HepG2 (cell line): ENCODE measurements around the gene FBXW2. TPM values are rescaled to one million over a fixed set of nuclear protein-coding genes. Genes with fewer than 3 reads are reported as not detected.

Source experiments
- ARHGAP35 ChIP-seq: sonication (generic); formaldehyde crosslinking; IDR thresholded peaks from 2 replicates; pipeline ENCODE4 v1.9.0; 2022; ENCODE audit warnings: mild to moderate bottlenecking, inconsistent platforms, moderate library complexity, missing genetic modification reagents, borderline replicate concordance
- EP300 ChIP-seq, 3 experiments: sonication (generic) in 1 of 3; formaldehyde crosslinking in 1 of 3; IDR thresholded peaks; 2 replicates each; pipeline versions ENCODE4 v1.5.1 to v1.6.1; 2011 to 2020; ENCODE audit warnings: low read depth in 2 of 3, low read length in 2 of 3, borderline replicate concordance in 1 of 3, improper control_type of control experiment in 1 of 3, mild to moderate bottlenecking in 1 of 3, missing genetic modification reagents in 1 of 3, moderate library complexity in 1 of 3
- GATAD2A ChIP-seq: IDR thresholded peaks from 2 replicates; pipeline ENCODE4 v1.6.1; 2016
- IRX3 ChIP-seq: sonication (generic); formaldehyde crosslinking; IDR thresholded peaks from 2 replicates; pipeline ENCODE4 v1.8.1; 2023; ENCODE audit warnings: mild to moderate bottlenecking, low read depth, missing genetic modification reagents, borderline replicate concordance
- KDM1A ChIP-seq: IDR thresholded peaks from 2 replicates; pipeline ENCODE4 v1.6.1; 2016; ENCODE audit warnings: missing compliant biosample characterization
- PAWR ChIP-seq: sonication (generic); formaldehyde crosslinking; IDR thresholded peaks from 2 replicates; pipeline ENCODE4 v1.4.0; 2020; ENCODE audit warnings: missing genetic modification reagents, mild to moderate bottlenecking, borderline replicate concordance
- PAXIP1 ChIP-seq: sonication (generic); formaldehyde crosslinking; conservative IDR thresholded peaks from 2 replicates; pipeline ENCODE4 v1.4.0; 2020; ENCODE audit warnings: mild to moderate bottlenecking, missing genetic modification reagents, moderate library complexity
- PHF21A ChIP-seq: sonication (generic); formaldehyde crosslinking; IDR thresholded peaks from 2 replicates; pipeline ENCODE4 v1.5.0; 2020; ENCODE audit warnings: mild to moderate bottlenecking, missing genetic modification reagents
- PHF5A ChIP-seq: IDR thresholded peaks from one replicate; pipeline ENCODE4 v1.6.1; 2018; ENCODE audit warnings: low read depth, missing genetic modification reagents; ENCODE audit not compliant: unreplicated experiment
- RCOR2 ChIP-seq: IDR thresholded peaks from 2 replicates; pipeline ENCODE4 v1.6.1; 2016; ENCODE audit warnings: missing biosample characterization, missing genetic modification reagents
- TBX2 ChIP-seq: sonication (generic); formaldehyde crosslinking; IDR thresholded peaks from 2 replicates; pipeline ENCODE4 v1.5.0; 2020; ENCODE audit warnings: missing genetic modification reagents, mild to moderate bottlenecking, borderline replicate concordance
- U2AF2 ChIP-seq: fragments of 200-400 bp; formaldehyde crosslinking; IDR thresholded peaks from 2 replicates; pipeline ENCODE4 v1.6.1; 2017; ENCODE audit warnings: low read depth, mild to moderate bottlenecking, low read length
- ZMYM4 ChIP-seq: sonication (generic); formaldehyde crosslinking; IDR thresholded peaks from 2 replicates; pipeline ENCODE4 v1.8.1; 2023; ENCODE audit warnings: mild to moderate bottlenecking, missing genetic modification reagents
- ZNF563 ChIP-seq: sonication (generic); formaldehyde crosslinking; IDR thresholded peaks from 2 replicates; pipeline ENCODE4 v1.8.0; 2022; ENCODE audit warnings: mild to moderate bottlenecking, moderate library complexity, missing genetic modification reagents
- ZNF589 ChIP-seq: sonication (generic); formaldehyde crosslinking; conservative IDR thresholded peaks from 2 replicates; pipeline ENCODE4 v1.8.0; 2022; ENCODE audit warnings: mild to moderate bottlenecking, moderate library complexity, missing genetic modification reagents
- ZNF709 ChIP-seq: sonication (generic); formaldehyde crosslinking; IDR thresholded peaks from 2 replicates; pipeline ENCODE4 v1.5.0; 2020; ENCODE audit warnings: mild to moderate bottlenecking, missing genetic modification reagents
- polyA plus RNA-seq, 8 experiments: library from polyadenylated mRNA; depleted of rRNA in 3 of 8; stranded (reverse) in 7 of 8; unstranded in 1 of 8; fragments of >200 nt; fragmentation: Illumina TruSeq in 4 of 8; extraction: Trizol in 4 of 8; gene quantifications; 2 replicates each; pipeline versions ENCODE4 v1.2.1 to v1.2.3, GENCODE V29; 2011 to 2016; ENCODE audit warnings: low read depth in 4 of 8, missing spikeins in 1 of 8, mixed read lengths in 1 of 8; ENCODE audit not compliant: insufficient read depth in 1 of 8
- total RNA-seq, 5 experiments: library from RNA; depleted of rRNA; stranded (reverse); fragments of >200 nt; fragmentation: Illumina TruSeq; extraction: Trizol; gene quantifications; 2 replicates each; pipeline ENCODE4 v1.2.3, GENCODE V29; 2016; ENCODE audit warnings: low read depth in 1 of 5
- TF ChIP-seq, protein P1 (sequence below): sonication (generic); formaldehyde crosslinking; IDR thresholded peaks from 2 replicates; pipeline ENCODE4 v1.9.0; 2021; ENCODE audit warnings: mild to moderate bottlenecking, missing genetic modification reagents

FBXW2 gene
- total and polyA plus RNA-seq, 2 of the 13 experiments (the other 11 are each of a cell fraction or from before 2014, with no cell fraction given): 35.4 to 43.1 TPM

GRCh38 chr9:120730654-120731514 is 62.3 kb downstream of the FBXW2 start (continued):
- TF ChIP-seq ZMYM4 (CRISPR knock-in tag) (peak; percentile 63; the same call in 1 of the 2 replicates), ZNF563 (CRISPR knock-in tag) (0 out of 2 replicates have a peak, but pooled peaks have one; percentile 8), GATAD2A (peak; percentile 92), U2AF2 (no peak), IRX3 (CRISPR knock-in tag) (no peak), PAXIP1 (CRISPR knock-in tag) (peak; percentile 89), PHF5A (CRISPR knock-in tag) (peak; percentile 31), EP300 (IDR thresholded peaks at IDR 0.05; ENCODE audit: low read depth in 2 of 2, low read length in 2 of 2) (peak; percentile 68 to 86; a peak in 3 of 4 replicates), EP300 (CRISPR knock-in tag; IDR thresholded peaks at IDR 0.05; ENCODE audit: borderline replicate concordance) (peak; percentile 85), PAWR (no peak), ZNF709 (CRISPR knock-in tag) (no peak), PHF21A (peak; percentile 96), ARHGAP35 (CRISPR knock-in tag) (no peak), RCOR2 (CRISPR knock-in tag) (peak; percentile 97), KDM1A (peak; percentile 96), ZNF589 (CRISPR knock-in tag) (no peak), TBX2 (CRISPR knock-in tag) (peak; percentile 94)
- TF ChIP-seq, protein P1, sequence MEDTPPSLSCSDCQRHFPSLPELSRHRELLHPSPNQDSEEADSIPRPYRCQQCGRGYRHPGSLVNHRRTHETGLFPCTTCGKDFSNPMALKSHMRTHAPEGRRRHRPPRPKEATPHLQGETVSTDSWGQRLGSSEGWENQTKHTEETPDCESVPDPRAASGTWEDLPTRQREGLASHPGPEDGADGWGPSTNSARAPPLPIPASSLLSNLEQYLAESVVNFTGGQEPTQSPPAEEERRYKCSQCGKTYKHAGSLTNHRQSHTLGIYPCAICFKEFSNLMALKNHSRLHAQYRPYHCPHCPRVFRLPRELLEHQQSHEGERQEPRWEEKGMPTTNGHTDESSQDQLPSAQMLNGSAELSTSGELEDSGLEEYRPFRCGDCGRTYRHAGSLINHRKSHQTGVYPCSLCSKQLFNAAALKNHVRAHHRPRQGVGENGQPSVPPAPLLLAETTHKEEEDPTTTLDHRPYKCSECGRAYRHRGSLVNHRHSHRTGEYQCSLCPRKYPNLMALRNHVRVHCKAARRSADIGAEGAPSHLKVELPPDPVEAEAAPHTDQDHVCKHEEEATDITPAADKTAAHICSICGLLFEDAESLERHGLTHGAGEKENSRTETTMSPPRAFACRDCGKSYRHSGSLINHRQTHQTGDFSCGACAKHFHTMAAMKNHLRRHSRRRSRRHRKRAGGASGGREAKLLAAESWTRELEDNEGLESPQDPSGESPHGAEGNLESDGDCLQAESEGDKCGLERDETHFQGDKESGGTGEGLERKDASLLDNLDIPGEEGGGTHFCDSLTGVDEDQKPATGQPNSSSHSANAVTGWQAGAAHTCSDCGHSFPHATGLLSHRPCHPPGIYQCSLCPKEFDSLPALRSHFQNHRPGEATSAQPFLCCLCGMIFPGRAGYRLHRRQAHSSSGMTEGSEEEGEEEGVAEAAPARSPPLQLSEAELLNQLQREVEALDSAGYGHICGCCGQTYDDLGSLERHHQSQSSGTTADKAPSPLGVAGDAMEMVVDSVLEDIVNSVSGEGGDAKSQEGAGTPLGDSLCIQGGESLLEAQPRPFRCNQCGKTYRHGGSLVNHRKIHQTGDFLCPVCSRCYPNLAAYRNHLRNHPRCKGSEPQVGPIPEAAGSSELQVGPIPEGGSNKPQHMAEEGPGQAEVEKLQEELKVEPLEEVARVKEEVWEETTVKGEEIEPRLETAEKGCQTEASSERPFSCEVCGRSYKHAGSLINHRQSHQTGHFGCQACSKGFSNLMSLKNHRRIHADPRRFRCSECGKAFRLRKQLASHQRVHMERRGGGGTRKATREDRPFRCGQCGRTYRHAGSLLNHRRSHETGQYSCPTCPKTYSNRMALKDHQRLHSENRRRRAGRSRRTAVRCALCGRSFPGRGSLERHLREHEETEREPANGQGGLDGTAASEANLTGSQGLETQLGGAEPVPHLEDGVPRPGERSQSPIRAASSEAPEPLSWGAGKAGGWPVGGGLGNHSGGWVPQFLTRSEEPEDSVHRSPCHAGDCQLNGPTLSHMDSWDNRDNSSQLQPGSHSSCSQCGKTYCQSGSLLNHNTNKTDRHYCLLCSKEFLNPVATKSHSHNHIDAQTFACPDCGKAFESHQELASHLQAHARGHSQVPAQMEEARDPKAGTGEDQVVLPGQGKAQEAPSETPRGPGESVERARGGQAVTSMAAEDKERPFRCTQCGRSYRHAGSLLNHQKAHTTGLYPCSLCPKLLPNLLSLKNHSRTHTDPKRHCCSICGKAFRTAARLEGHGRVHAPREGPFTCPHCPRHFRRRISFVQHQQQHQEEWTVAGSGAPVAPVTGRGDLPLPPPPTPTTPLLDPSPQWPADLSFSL (CRISPR knock-in tag): no peak
